HepG2 (cell line): ENCODE data around the gene BRSK2. TPM values are rescaled to one million over a fixed set of nuclear protein-coding genes. Genes with fewer than 3 reads are reported as not detected.

Experiments used
- ATAC-seq: fragments of 200-7000 bp; cut with Tn5 transposase; 3 replicates; pipeline ENCODE4 v1.9.1; 2020; ENCODE audit warnings: mild to moderate bottlenecking, moderate library complexity
- BruUV-seq: library from RNA; stranded (reverse); fragments of 400-500 nt; replicated peaks from 2 replicates; lab custom pipeline; 2021; lab: Mats Ljungman, UMichigan
- CTCF ChIA-PET: fragments of 300-600 bp; formaldehyde crosslinking; extraction: SDS; loops from one replicate; lab custom pipeline; 2021; ENCODE audit warnings: low total read pairs, inconsistent platforms, low intra/inter-chr PET ratio; lab: Yijun Ruan, JAX
- POLR2A ChIA-PET: fragments of 350-600 bp; sonication (Branson Sonifier 250); formaldehyde crosslinking; loops from one replicate; lab custom pipeline; 2020; ENCODE audit warnings: antibody characterized with exemption, inconsistent platforms; lab: Yijun Ruan, JAX
- DNase-seq: peaks from one replicate; pipeline ENCODE4 v3.0.0-alpha.2; 2015; ENCODE audit warnings: low spot score
- FAIRE-seq: peaks from 3 replicates; lab custom pipeline; 2011; peaks lifted over from hg19 to GRCh38; lab: Jason Lieb, UNC
- H2AFZ ChIP-seq: one replicate; pipeline ENCODE4 v1.6.1; 2011; ENCODE audit warnings: low read length, inconsistent platforms
- H3K27ac ChIP-seq: fragments of 300-600 bp; 3 replicates; pipeline ENCODE4 v1.8.0; 2011; ENCODE audit warnings: mixed run types, mild to moderate bottlenecking, mixed read lengths, low read length, inconsistent platforms; ENCODE audit not compliant: insufficient read depth; ENCODE audit errors: extremely low read length
- H3K27me3 ChIP-seq, 2 experiments: fragments of 200-600 bp in 1 of 2; 2 replicates in 1 of 2; 3 replicates in 1 of 2; pipeline versions ENCODE4 v1.6.0 to v1.8.0; 2011; ENCODE audit warnings: low read length in 2 of 2, mild to moderate bottlenecking in 2 of 2, moderate library complexity in 2 of 2, inconsistent platforms in 1 of 2; ENCODE audit not compliant: insufficient read depth in 2 of 2, control insufficient read depth in 1 of 2
- H3K36me3 ChIP-seq, 2 experiments: fragments of 200-600 bp in 1 of 2; replicated peaks in 1 of 2; 2 replicates in 1 of 2; 3 replicates in 1 of 2; pipeline versions ENCODE4 v1.5.1 to v1.8.0; 2011; ENCODE audit warnings: low read length in 2 of 2, inconsistent platforms in 1 of 2; ENCODE audit not compliant: insufficient read depth in 2 of 2, control insufficient read depth in 1 of 2
- H3K4me1 ChIP-seq: 2 replicates; pipeline ENCODE4 v1.5.1; 2012; ENCODE audit warnings: low read length, inconsistent platforms; ENCODE audit not compliant: insufficient read depth
- H3K4me2 ChIP-seq: 2 replicates; pipeline ENCODE4 v1.6.0; 2011; ENCODE audit warnings: low read depth, low read length, inconsistent platforms
- H3K4me3 ChIP-seq, 3 experiments: fragments of 200-600 bp in 1 of 3; sonication (generic), shearing (Covaris generic) in 1 of 3; replicated peaks in 1 of 3; 2 replicates each; pipeline ENCODE4 v1.5.1; 2011 to 2016; ENCODE audit warnings: low read length in 3 of 3, inconsistent platforms in 2 of 3, low read depth in 2 of 3, mild to moderate bottlenecking in 2 of 3, control low read depth in 1 of 3, mixed read lengths in 1 of 3; ENCODE audit not compliant: insufficient read depth in 1 of 3
- H3K79me2 ChIP-seq: one replicate; pipeline ENCODE4 v1.6.1; 2011; ENCODE audit warnings: low read length, inconsistent platforms; ENCODE audit not compliant: insufficient read depth
- H3K9ac ChIP-seq: 2 replicates; pipeline ENCODE4 v1.6.0; 2011; ENCODE audit warnings: mild to moderate bottlenecking, low read depth, low read length, inconsistent platforms; ENCODE audit not compliant: insufficient read depth
- H3K9me3 ChIP-seq: 2 replicates; pipeline ENCODE4 v1.5.1; 2012; ENCODE audit warnings: mild to moderate bottlenecking, low read length
- H4K20me1 ChIP-seq: 2 replicates; pipeline ENCODE4 v1.6.0; 2011; ENCODE audit warnings: inconsistent platforms, mild to moderate bottlenecking, low read length, moderate library complexity; ENCODE audit not compliant: insufficient read depth
- ARNT2 ChIP-seq: sonication (generic); formaldehyde crosslinking; IDR thresholded peaks from 2 replicates; pipeline ENCODE4 v1.8.0; 2022; ENCODE audit warnings: mild to moderate bottlenecking, low read depth, missing genetic modification reagents, moderate library complexity
- ELF1 ChIP-seq: sonication (generic); formaldehyde crosslinking; IDR thresholded peaks from 2 replicates; pipeline ENCODE4 v1.4.0; 2020; ENCODE audit warnings: missing genetic modification reagents
- ELF3 ChIP-seq: IDR thresholded peaks from 2 replicates; pipeline ENCODE4 v1.6.1; 2016; ENCODE audit warnings: missing genetic modification reagents, missing compliant biosample characterization
- ETV5 ChIP-seq: IDR thresholded peaks from 2 replicates; pipeline ENCODE4 v1.6.1; 2018; ENCODE audit warnings: missing biosample characterization, missing genetic modification reagents, inconsistent platforms, borderline replicate concordance
- FOXO1 ChIP-seq: sonication (generic); formaldehyde crosslinking; IDR thresholded peaks from 2 replicates; pipeline ENCODE4 v1.4.0; 2020; ENCODE audit warnings: missing genetic modification reagents
- HNF1A ChIP-seq, 2 experiments: sonication (generic) in 1 of 2; formaldehyde crosslinking in 1 of 2; IDR thresholded peaks; 2 replicates each; pipeline versions ENCODE4 v1.4.0 to v1.6.1; 2016 to 2020; ENCODE audit warnings: borderline replicate concordance in 1 of 2, low read depth in 1 of 2, mild to moderate bottlenecking in 1 of 2, missing genetic modification reagents in 1 of 2
- IKZF4 ChIP-seq: sonication (generic); formaldehyde crosslinking; IDR thresholded peaks from 2 replicates; pipeline ENCODE4 v1.5.1; 2020; ENCODE audit warnings: borderline replicate concordance, mild to moderate bottlenecking, low read depth, missing genetic modification reagents; ENCODE audit errors: not compliant biosample characterization
- LBX2 ChIP-seq: sonication (generic); formaldehyde crosslinking; IDR thresholded peaks from 2 replicates; pipeline ENCODE4 v1.5.0; 2020; ENCODE audit warnings: missing genetic modification reagents, mild to moderate bottlenecking, borderline replicate concordance
- MIER3 ChIP-seq: IDR thresholded peaks from 2 replicates; pipeline ENCODE4 v1.6.1; 2016; ENCODE audit warnings: missing compliant biosample characterization, borderline replicate concordance
- SRSF1 ChIP-seq: fragments of 200-400 bp; formaldehyde crosslinking; optimal IDR thresholded peaks from 2 replicates; pipeline ENCODE3; 2017; ENCODE audit warnings: mild to moderate bottlenecking, low read depth, low read length, moderate library complexity
- SRY ChIP-seq: sonication (generic); formaldehyde crosslinking; IDR thresholded peaks from 2 replicates; pipeline ENCODE4 v1.8.0; 2022; ENCODE audit warnings: mild to moderate bottlenecking, missing genetic modification reagents
- TFDP2 ChIP-seq: sonication (generic); formaldehyde crosslinking; IDR thresholded peaks from 2 replicates; pipeline ENCODE4 v1.4.0; 2020; ENCODE audit warnings: missing genetic modification reagents
- ZMYM4 ChIP-seq: sonication (generic); formaldehyde crosslinking; IDR thresholded peaks from 2 replicates; pipeline ENCODE4 v1.8.1; 2023; ENCODE audit warnings: mild to moderate bottlenecking, missing genetic modification reagents
- ZNF180 ChIP-seq: sonication (generic); formaldehyde crosslinking; IDR thresholded peaks from 2 replicates; pipeline ENCODE4 v1.4.0; 2020; ENCODE audit warnings: low read depth, missing genetic modification reagents, borderline replicate concordance
- ZNF225 ChIP-seq: sonication (generic); formaldehyde crosslinking; IDR thresholded peaks from 2 replicates; pipeline ENCODE4 v1.4.0; 2020; ENCODE audit warnings: mild to moderate bottlenecking, missing genetic modification reagents
- ZNF414 ChIP-seq: sonication (generic); formaldehyde crosslinking; IDR thresholded peaks from 2 replicates; pipeline ENCODE4 v1.5.0; 2020; ENCODE audit warnings: missing genetic modification reagents
- ZNF552 ChIP-seq: sonication (generic); formaldehyde crosslinking; IDR thresholded peaks from 2 replicates; pipeline ENCODE4 v1.9.0; 2022; ENCODE audit warnings: missing genetic modification reagents, mild to moderate bottlenecking, borderline replicate concordance
- ZNF556 ChIP-seq: sonication (generic); formaldehyde crosslinking; IDR thresholded peaks from 2 replicates; pipeline ENCODE4 v1.4.0; 2020; ENCODE audit warnings: mild to moderate bottlenecking, missing genetic modification reagents, borderline replicate concordance
- WGBS: methylation state at CpG from one replicate; pipeline ENCODE4 v1.1.6; 2017; ENCODE audit warnings: low lambda C conversion rate; 5-methylcytosine and 5-hydroxymethylcytosine counted together
- in situ Hi-C: cut with HindIII; loops from 2 replicates; pipeline ENCODE4 v1.10.0; 2017; ENCODE audit warnings: low pct_unique_long_range_greater_than_20kb; ENCODE audit not compliant: extremely low pct_ligation_motif_present
- intact Hi-C: fragments of 100-400 bp; cut with micrococcal nuclease; formaldehyde crosslinking; loops from one replicate; pipeline ENCODE4 v1.10.0; 2022; ENCODE audit not compliant: unreplicated experiment
- polyA plus RNA-seq, 8 experiments: library from polyadenylated mRNA; depleted of rRNA in 3 of 8; stranded (reverse) in 7 of 8; unstranded in 1 of 8; fragments of >200 nt; fragmentation: Illumina TruSeq in 4 of 8; extraction: Trizol in 4 of 8; gene quantifications; 2 replicates each; pipeline versions ENCODE4 v1.2.1 to v1.2.3, GENCODE V29; 2011 to 2016; ENCODE audit warnings: low read depth in 4 of 8, missing spikeins in 1 of 8, mixed read lengths in 1 of 8; ENCODE audit not compliant: insufficient read depth in 1 of 8
- total RNA-seq, 5 experiments: library from RNA; depleted of rRNA; stranded (reverse); fragments of >200 nt; fragmentation: Illumina TruSeq; extraction: Trizol; gene quantifications; 2 replicates each; pipeline ENCODE4 v1.2.3, GENCODE V29; 2016; ENCODE audit warnings: low read depth in 1 of 5

The BRSK2 gene
- total and polyA plus RNA-seq, 2 of the 13 experiments (the other 11 are each of a cell fraction or from before 2014, with no cell fraction given) = 0.74 to 1.1 TPM

- TF ChIP-seq HNF1A (IDR thresholded peaks at IDR 0.05; ENCODE audit: low read depth) = no peak
- no peak for TF ChIP-seq HNF1A (CRISPR knock-in tag; IDR thresholded peaks at IDR 0.05; ENCODE audit: borderline replicate concordance)
- TF ChIP-seq TFDP2 (CRISPR knock-in tag) = no peak
- TF ChIP-seq ZNF552 (CRISPR knock-in tag) = no peak
- no peak for TF ChIP-seq FOXO1 (CRISPR knock-in tag)
- TF ChIP-seq ARNT2 = no peak
Observed at GRCh38 chr11:1457326-1457680, 67.6 kb downstream of the BRSK2 start (continued).

- Histone ChIP-seq H3K4me3 (no peak overlapping the region), H4K20me1 (0 out of 2 replicates have a peak, but pooled peaks cover under 1% of the 10 kb centered on the region), H3K9me3 (no peaks in the 10 kb centered on the region), H3K27me3 (peaks cover 4 to 16% of the 10 kb centered on the region in 2 experiments; a peak in 3 of 5 replicates), H3K27ac (no peak overlapping the region), H3K36me3 (no peaks in the 10 kb centered on the region), H2AFZ (no peak overlapping the region), H3K4me2 (no peak overlapping the region), H3K4me1 (no peaks in the 10 kb centered on the region), H3K9ac (no peak overlapping the region), H3K79me2 (no peaks in the 10 kb centered on the region)
- in situ Hi-C loops (no loop called here), intact Hi-C loops (no loop called here)
- DNase-seq (no peak), ATAC-seq (no peak), FAIRE-seq (no peak)
- 29% methylated on average over 7 of the region's 18 CpGs for WGBS
- BruUV-seq = no TSS peak
- ChIA-PET POLR2A (no interaction called here), CTCF (no interaction called here)
- TF ChIP-seq IKZF4 (CRISPR knock-in tag) = no peak
- no peak for TF ChIP-seq ETV5
- no peak for TF ChIP-seq ZNF225 (CRISPR knock-in tag)
- no peak for TF ChIP-seq ZNF556 (CRISPR knock-in tag)
- no peak for TF ChIP-seq SRY (CRISPR knock-in tag)
- no peak for TF ChIP-seq ZNF414 (CRISPR knock-in tag)
- TF ChIP-seq ELF1 (CRISPR knock-in tag) = no peak
- TF ChIP-seq LBX2 (CRISPR knock-in tag) = no peak
- no peak for TF ChIP-seq SRSF1
- no peak for TF ChIP-seq ELF3 (CRISPR knock-in tag)
- TF ChIP-seq ZMYM4 (CRISPR knock-in tag) = no peak
- TF ChIP-seq ZNF180 (CRISPR knock-in tag) = no peak
- TF ChIP-seq MIER3 (CRISPR knock-in tag) = no peak
Observed at GRCh38 chr11:1457856-1458255, 68.1 kb downstream of the BRSK2 start.
